Ovary (tissue), 3 donors: ENCODE measurements around the gene PTPRN2.

ENCODE experiments used
- CTCF ChIP-seq, 3 donors: fragments of 450-650 bp in 2 of 3; fragments of 200-600 bp in 1 of 3; IDR thresholded peaks; one replicate each; pipeline versions ENCODE4 v1.5.1 to v1.8.0; 2016 to 2022; ENCODE audit warnings: antibody characterized with exemption in 3 of 3, mild to moderate bottlenecking in 1 of 3
- POLR2A ChIP-seq: fragments of 450-650 bp; IDR thresholded peaks from one replicate; pipeline ENCODE4 v1.6.1; 2017; ENCODE audit warnings: antibody characterized with exemption, mild to moderate bottlenecking, moderate library complexity
- donor health status: DM: no; HTN: no; CAD: no.

DNA sequence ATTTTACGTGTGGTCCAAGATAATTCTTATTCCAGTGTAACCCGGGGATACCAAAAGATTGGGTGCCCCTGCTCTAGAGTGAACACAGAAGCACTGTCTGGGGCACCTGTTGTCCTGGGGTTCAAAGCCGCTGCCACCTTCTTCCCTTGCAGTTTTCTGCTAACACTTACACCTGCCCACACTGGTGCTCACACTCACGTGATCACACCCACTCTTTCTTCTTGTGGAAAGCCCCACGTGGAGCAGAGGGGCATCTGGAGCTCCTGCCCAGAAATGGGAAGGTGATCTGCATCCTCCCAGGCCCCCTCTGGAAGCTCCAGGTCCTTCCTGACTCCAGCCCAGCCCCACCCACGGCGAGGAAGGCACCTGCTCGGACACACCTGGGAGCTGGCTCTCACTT, 42.9 kb downstream of the PTPRN2 start:
- TF ChIP-seq CTCF (IDR thresholded peaks at IDR 0.05): no peak
- TF ChIP-seq POLR2A: no peak
